BE2C (cell line): ENCODE data around the gene PPFIA1.

ENCODE experiments used
- DNase-seq: peaks from one replicate; pipeline ENCODE4 v3.0.0-alpha.2; 2020
- H3K27me3 ChIP-seq: fragments of 250-450 bp; sonication (Bioruptor Pico); 2 replicates; pipeline ENCODE4 v1.5.1; 2020; ENCODE audit warnings: mild to moderate bottlenecking
- H3K36me3 ChIP-seq: fragments of 250-450 bp; sonication (Bioruptor Pico); 2 replicates; pipeline ENCODE4 v1.5.1; 2020; ENCODE audit warnings: mild to moderate bottlenecking
- H3K4me1 ChIP-seq: fragments of 250-450 bp; sonication (Bioruptor Pico); 2 replicates; pipeline ENCODE4 v1.5.1; 2020
- H3K4me3 ChIP-seq: 2 replicates; pipeline ENCODE4 v1.5.1; 2011; ENCODE audit warnings: low read depth, low read length
- H3K9me3 ChIP-seq: fragments of 250-450 bp; sonication (Bioruptor Pico); 2 replicates; pipeline ENCODE4 v1.5.1; 2020
- TF ChIP-seq, protein P1 (sequence below): IDR thresholded peaks from 2 replicates; pipeline ENCODE4 v1.5.1; 2012; ENCODE audit warnings: mild to moderate bottlenecking, low read depth, low read length

Gene PPFIA1

DNA sequence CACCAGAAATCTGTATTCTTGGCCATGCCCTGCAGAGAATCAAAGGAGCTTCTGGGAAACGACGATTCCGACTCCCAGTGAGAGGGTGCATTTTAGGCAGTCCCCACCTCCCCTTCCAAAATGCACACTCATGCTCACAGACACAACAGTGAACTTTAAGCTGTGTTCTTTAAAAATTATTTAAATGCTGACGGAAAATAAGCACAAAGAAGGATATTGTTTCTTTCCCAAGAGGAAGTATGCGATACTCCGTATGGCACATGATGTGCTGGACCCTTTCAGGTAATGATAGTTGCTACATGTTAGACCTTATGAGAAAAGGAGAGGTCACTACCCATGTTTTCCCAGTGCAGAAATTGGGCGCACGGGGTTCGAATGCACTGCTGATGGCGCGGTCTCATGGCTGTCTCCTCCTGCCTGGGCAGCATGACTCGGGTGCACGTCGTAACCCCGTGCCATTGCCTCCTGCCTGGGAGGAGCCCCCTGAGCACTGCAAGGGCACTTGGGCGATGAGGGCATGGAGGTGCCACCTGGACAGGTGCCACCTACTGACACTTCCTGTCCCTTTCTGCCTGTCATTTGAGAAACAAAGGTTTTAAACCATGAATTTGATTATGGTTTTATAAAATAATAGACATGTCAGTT lies 64.0 kb downstream of the PPFIA1 start:
- Histone ChIP-seq H3K9me3 (no peaks in the 10 kb centered on the region), H3K36me3 (peaks cover 61% of the 10 kb centered on the region), H3K4me3 (no peak overlapping the region), H3K27me3 (no peaks in the 10 kb centered on the region), H3K4me1 (no peaks in the 10 kb centered on the region)
- no peak for DNase-seq
- TF ChIP-seq, protein P1, sequence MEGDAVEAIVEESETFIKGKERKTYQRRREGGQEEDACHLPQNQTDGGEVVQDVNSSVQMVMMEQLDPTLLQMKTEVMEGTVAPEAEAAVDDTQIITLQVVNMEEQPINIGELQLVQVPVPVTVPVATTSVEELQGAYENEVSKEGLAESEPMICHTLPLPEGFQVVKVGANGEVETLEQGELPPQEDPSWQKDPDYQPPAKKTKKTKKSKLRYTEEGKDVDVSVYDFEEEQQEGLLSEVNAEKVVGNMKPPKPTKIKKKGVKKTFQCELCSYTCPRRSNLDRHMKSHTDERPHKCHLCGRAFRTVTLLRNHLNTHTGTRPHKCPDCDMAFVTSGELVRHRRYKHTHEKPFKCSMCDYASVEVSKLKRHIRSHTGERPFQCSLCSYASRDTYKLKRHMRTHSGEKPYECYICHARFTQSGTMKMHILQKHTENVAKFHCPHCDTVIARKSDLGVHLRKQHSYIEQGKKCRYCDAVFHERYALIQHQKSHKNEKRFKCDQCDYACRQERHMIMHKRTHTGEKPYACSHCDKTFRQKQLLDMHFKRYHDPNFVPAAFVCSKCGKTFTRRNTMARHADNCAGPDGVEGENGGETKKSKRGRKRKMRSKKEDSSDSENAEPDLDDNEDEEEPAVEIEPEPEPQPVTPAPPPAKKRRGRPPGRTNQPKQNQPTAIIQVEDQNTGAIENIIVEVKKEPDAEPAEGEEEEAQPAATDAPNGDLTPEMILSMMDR = no peak

DNA sequence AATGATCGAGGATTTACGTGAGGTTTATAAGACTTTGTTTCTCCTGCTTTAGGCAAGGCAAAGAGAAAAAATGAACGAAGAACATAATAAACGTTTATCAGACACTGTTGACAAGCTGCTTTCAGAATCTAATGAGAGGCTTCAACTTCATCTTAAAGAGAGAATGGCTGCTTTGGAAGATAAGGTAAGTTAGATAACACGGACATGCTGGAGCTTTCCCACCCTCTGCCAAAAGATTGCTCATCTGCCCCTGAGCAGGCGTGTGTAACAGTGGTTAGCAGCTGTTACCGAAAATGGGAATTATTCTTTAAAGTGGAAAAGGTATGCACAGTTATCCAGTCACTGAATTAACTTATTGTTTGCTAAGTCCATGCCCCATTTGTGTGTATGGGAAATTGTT lies 65.0 kb downstream of the PPFIA1 start:
- H3K36me3 ChIP-seq = peaks cover 57% of the 10 kb centered on the region
- no peak for DNase-seq
- H3K4me1 ChIP-seq = no peaks in the 10 kb centered on the region
- H3K27me3 ChIP-seq = no peaks in the 10 kb centered on the region
- H3K4me3 ChIP-seq = no peak overlapping the region
- no peaks in the 10 kb centered on the region for H3K9me3 ChIP-seq
- TF ChIP-seq, protein P1 = no peak

DNA sequence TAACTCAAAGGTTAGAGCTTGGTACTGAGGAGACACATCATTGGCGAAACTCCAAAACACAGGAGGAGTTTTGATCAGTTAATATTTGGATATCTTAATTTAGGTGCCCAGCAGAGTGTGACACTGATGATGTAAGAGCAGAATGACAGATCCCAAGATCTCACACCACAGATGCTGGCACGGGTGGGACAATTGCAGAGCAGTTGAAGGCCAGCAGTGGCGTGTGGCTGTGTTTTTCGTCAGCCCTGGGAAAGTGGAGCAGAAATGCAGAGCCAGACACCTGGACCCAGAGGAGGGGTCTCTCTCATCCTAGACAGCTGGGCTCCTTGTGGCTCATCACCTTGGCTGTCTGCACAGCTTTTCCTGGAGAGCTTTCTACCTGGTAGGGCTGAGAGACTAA lies 68.1 kb downstream of the PPFIA1 start:
- H3K9me3 ChIP-seq = no peaks in the 10 kb centered on the region
- TF ChIP-seq, protein P1 = no peak
- peaks cover 44% of the 10 kb centered on the region for H3K36me3 ChIP-seq
- no peaks in the 10 kb centered on the region for H3K27me3 ChIP-seq
- DNase-seq = no peak
- no peak overlapping the region for H3K4me3 ChIP-seq
- H3K4me1 ChIP-seq = no peaks in the 10 kb centered on the region

DNA sequence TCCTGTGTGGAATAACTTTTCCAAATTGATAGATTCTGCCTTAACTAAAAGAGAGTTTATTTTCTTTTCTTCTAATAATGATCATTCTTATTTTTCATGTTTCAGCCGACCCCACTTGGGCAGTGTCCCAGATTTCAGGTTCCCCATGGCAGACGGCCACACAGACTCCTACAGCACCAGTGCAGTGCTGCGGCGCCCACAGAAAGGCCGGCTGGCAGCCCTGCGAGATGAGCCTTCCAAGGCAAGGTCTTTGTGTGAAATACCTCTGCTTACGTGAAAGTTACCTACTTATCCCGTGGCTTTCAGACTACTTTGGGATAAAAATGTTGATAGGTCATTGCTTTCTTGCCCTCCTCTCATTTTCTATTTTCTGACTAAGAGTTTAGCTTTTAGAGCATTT lies 68.6 kb downstream of the PPFIA1 start:
- TF ChIP-seq, protein P1 = no peak
- H3K4me1 ChIP-seq = no peaks in the 10 kb centered on the region
- H3K36me3 ChIP-seq = peaks cover 44% of the 10 kb centered on the region
- H3K27me3 ChIP-seq = no peaks in the 10 kb centered on the region
- no peak for DNase-seq
- H3K9me3 ChIP-seq = no peaks in the 10 kb centered on the region
- no peak overlapping the region for H3K4me3 ChIP-seq

DNA sequence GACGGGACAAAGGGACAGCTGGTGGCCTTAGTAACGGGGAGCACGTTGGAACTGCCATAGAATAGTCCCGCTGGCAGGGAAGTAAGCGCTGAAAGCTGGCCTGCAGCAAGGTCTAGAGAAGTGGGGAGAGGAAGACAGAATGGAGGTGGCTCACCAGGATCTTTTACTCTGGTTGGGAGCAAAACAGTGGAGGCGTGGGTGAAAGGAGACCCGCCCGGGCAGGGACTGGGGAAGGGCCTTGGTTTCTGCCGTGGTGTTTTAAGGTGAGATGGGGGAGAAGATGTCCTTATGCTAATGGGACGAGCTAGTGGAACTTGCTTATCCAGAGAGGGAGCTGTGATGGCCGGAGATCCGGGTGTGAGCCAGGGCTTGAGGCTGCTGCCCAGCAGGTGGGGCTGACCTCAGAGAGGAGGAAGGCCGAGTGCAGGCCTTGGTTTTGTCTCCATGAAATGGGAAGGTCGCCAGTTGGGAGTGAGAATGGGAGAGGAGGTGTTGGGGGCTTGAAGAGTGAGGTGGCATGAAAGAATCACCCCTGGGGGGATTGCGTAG lies 71.5 kb downstream of the PPFIA1 start:
- Histone ChIP-seq H3K27me3 (no peaks in the 10 kb centered on the region), H3K9me3 (no peaks in the 10 kb centered on the region), H3K4me3 (no peak overlapping the region), H3K4me1 (peaks cover 6% of the 10 kb centered on the region), H3K36me3 (peaks cover 41% of the 10 kb centered on the region)
- no peak for DNase-seq
- TF ChIP-seq, protein P1 = no peak

DNA sequence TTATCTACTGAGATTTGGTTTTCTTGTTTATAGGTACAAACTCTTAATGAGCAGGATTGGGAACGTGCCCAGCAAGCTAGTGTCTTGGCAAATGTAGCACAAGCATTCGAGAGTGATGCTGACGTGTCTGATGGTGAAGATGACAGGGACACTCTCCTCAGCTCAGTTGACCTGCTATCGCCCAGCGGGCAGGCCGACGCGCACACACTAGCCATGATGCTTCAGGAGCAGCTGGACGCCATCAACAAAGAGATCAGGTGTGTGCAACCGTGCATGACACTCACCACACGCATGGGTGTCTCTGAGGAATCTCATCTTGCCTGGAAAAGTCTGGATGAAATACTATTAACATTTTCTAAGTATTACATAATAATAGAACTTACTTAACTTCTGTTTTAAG lies 73.1 kb downstream of the PPFIA1 start:
- no peak overlapping the region for H3K4me3 ChIP-seq
- no peaks in the 10 kb centered on the region for H3K27me3 ChIP-seq
- TF ChIP-seq, protein P1 = no peak
- H3K36me3 ChIP-seq = peaks cover 39% of the 10 kb centered on the region
- H3K4me1 ChIP-seq = peaks cover 6% of the 10 kb centered on the region
- no peaks in the 10 kb centered on the region for H3K9me3 ChIP-seq
- no peak for DNase-seq
